B cell (primary cell): Measurements from ENCODE around the gene PPP1R12C. TPM values are rescaled to one million over a fixed set of nuclear protein-coding genes. Genes with fewer than 3 reads are reported as not detected.

ENCODE experiments used
- ATAC-seq: fragments of 200-7000 bp; cut with Tn5 transposase; one replicate; pipeline ENCODE4 v1.10.0; 2021; ENCODE audit warnings: low read depth, mild to moderate bottlenecking, moderate number of reproducible peaks, moderate library complexity
- CTCF ChIA-PET: fragments of 350-600 bp; sonication (Branson Sonifier 250); formaldehyde crosslinking; loops from one replicate; lab custom pipeline; 2021; ENCODE audit warnings: antibody characterized with exemption, inconsistent platforms; lab: Charles Lee
- POLR2A ChIA-PET: fragments of 350-600 bp; sonication (Branson Sonifier 250); formaldehyde crosslinking; loops from one replicate; lab custom pipeline; 2021; ENCODE audit warnings: antibody characterized with exemption; lab: Charles Lee
- DNase-seq: peaks from one replicate; pipeline ENCODE4 v3.0.0; 2013
- H2AFZ ChIP-seq: 2 replicates; pipeline ENCODE4 v1.6.1; 2012; ENCODE audit warnings: mild to moderate bottlenecking, low read depth, low read length; ENCODE audit not compliant: insufficient read depth, poor library complexity, severe bottlenecking
- H3K27ac ChIP-seq, 2 donors: 1 replicate in 1 of 2; 2 replicates in 1 of 2; pipeline ENCODE4 v1.5.1; 2012 to 2013; ENCODE audit warnings: low read length in 2 of 2, mild to moderate bottlenecking in 2 of 2, moderate library complexity in 1 of 2
- H3K27me3 ChIP-seq, 4 experiments: fragments of 200-600 bp in 1 of 4; sonication (generic) in 1 of 4; replicated peaks in 1 of 4; 1 replicate in 2 of 4; 2 replicates in 2 of 4; pipeline versions ENCODE4 v1.6.1 to v1.7.0; 2013 to 2016; ENCODE audit warnings: low read length in 3 of 4, mild to moderate bottlenecking in 2 of 4, mixed read lengths in 1 of 4, moderate library complexity in 1 of 4; ENCODE audit not compliant: insufficient read depth in 4 of 4, control insufficient read depth in 3 of 4; ENCODE audit errors: control extremely low read depth in 1 of 4
- H3K36me3 ChIP-seq, 2 experiments: replicated peaks in 1 of 2; 1 replicate in 1 of 2; 2 replicates in 1 of 2; pipeline versions ENCODE4 v1.6.1 to v1.7.1; 2013; ENCODE audit warnings: low read length in 1 of 2; ENCODE audit not compliant: insufficient read depth in 2 of 2, control insufficient read depth in 1 of 2; ENCODE audit errors: control extremely low read depth in 1 of 2, extremely low read depth in 1 of 2
- H3K4me1 ChIP-seq, 2 donors: fragments of 200-600 bp in 1 of 2; sonication (generic) in 1 of 2; 1 replicate in 1 of 2; 2 replicates in 1 of 2; pipeline versions ENCODE4 v1.5.1 to v1.6.1; 2013 to 2017; ENCODE audit warnings: low read length in 2 of 2; ENCODE audit not compliant: control insufficient read depth in 2 of 2, insufficient read depth in 2 of 2
- H3K4me2 ChIP-seq: replicated peaks from 2 replicates; pipeline ENCODE3; 2012; ENCODE audit warnings: mild to moderate bottlenecking, low read depth, low read length; ENCODE audit not compliant: poor library complexity, severe bottlenecking
- H3K4me3 ChIP-seq, 5 experiments: fragments of 200-600 bp in 1 of 5; sonication (generic) in 1 of 5; 1 replicate in 3 of 5; 2 replicates in 2 of 5; pipeline versions ENCODE4 v1.5.1 to v1.7.0; 2011 to 2016; ENCODE audit warnings: low read length in 4 of 5, mild to moderate bottlenecking in 4 of 5, low read depth in 2 of 5, control low read depth in 1 of 5, moderate library complexity in 1 of 5; ENCODE audit not compliant: insufficient read depth in 1 of 5; ENCODE audit errors: control extremely low read depth in 1 of 5, extremely low read depth in 1 of 5
- H3K79me2 ChIP-seq: fragments of 200-600 bp; sonication (generic); one replicate; pipeline ENCODE4 v1.6.0; 2016; ENCODE audit warnings: low read length; ENCODE audit not compliant: control insufficient read depth, insufficient read depth
- H3K9ac ChIP-seq: fragments of 200-600 bp; sonication (generic); 2 replicates; pipeline ENCODE4 v1.6.1; 2017; ENCODE audit warnings: mild to moderate bottlenecking, low read length, moderate library complexity
- H3K9me3 ChIP-seq, 3 donors: one replicate each; pipeline versions ENCODE4 v1.6.1 to v1.7.1; 2013; ENCODE audit warnings: low read length in 2 of 3; ENCODE audit not compliant: control insufficient read depth in 2 of 3, insufficient read depth in 1 of 3; ENCODE audit errors: control extremely low read depth in 1 of 3
- H4K20me1 ChIP-seq: 2 replicates; pipeline ENCODE4 v1.6.0; 2012; ENCODE audit warnings: mild to moderate bottlenecking, low read length; ENCODE audit not compliant: insufficient read depth, control insufficient read depth, poor library complexity, severe bottlenecking
- H3K27ac Mint-ChIP-seq: one replicate; pipeline ENCODE4 v1.8.0; 2021; ENCODE audit warnings: mixed read lengths
- H3K27me3 Mint-ChIP-seq: one replicate; pipeline ENCODE4 v1.8.0; 2021; ENCODE audit warnings: mixed read lengths
- H3K4me1 Mint-ChIP-seq: one replicate; pipeline ENCODE4 v1.8.0; 2021; ENCODE audit warnings: mixed read lengths
- H3K4me3 Mint-ChIP-seq: one replicate; pipeline ENCODE4 v1.8.0; 2021; ENCODE audit warnings: mixed read lengths
- H3K9me3 Mint-ChIP-seq: one replicate; pipeline ENCODE4 v1.8.0; 2022; ENCODE audit warnings: mixed read lengths; ENCODE audit not compliant: insufficient read depth
- EZH2 ChIP-seq: IDR thresholded peaks from 2 replicates; pipeline ENCODE4 v1.6.1; 2012; ENCODE audit warnings: borderline replicate concordance, low read depth, mild to moderate bottlenecking, moderate library complexity, low read length; ENCODE audit not compliant: insufficient read depth, poor library complexity, severe bottlenecking
- WGBS: methylation state at CpG from one replicate; pipeline ENCODE4 v1.1.5; 2013; ENCODE audit warnings: missing lambda C conversion rate; ENCODE audit not compliant: insufficient coverage; 5-methylcytosine and 5-hydroxymethylcytosine counted together
- intact Hi-C: fragments of 100-400 bp; cut with micrococcal nuclease; formaldehyde crosslinking; loops from one replicate; pipeline ENCODE4 v1.10.0; 2022
- polyA plus RNA-seq: library from polyadenylated mRNA; depleted of rRNA; stranded (reverse); fragments of >200 nt; gene quantifications from 2 replicates; pipeline ENCODE4 v1.2.3, GENCODE V29; 2012
- total RNA-seq, 2 donors: library from RNA; stranded (reverse); fragments of 120-200 nt in 1 of 2; gene quantifications; 1 replicate in 1 of 2; 2 replicates in 1 of 2; pipeline versions ENCODE4 v1.2.3 to v1.2.4, GENCODE V29; 2013 to 2022
- TF ChIP-seq, protein P1 (sequence below): fragments of 200-600 bp; IDR thresholded peaks from one replicate; pipeline ENCODE4 v1.8.0; 2022; ENCODE audit warnings: antibody characterized with exemption, mild to moderate bottlenecking

PPP1R12C gene
- total and polyA plus RNA-seq, 2 donors (not counting 1 experiment from before 2014, with no cell fraction given) = 145 to 179 TPM

GRCh38 chr19:55070466-55071128 lies 46.8 kb downstream of the PPP1R12C start:
- Mint-ChIP-seq H3K27ac (no peak overlapping the region), H3K4me3 (no peak overlapping the region), H3K27me3 (peaks cover 59% of the 10 kb centered on the region), H3K4me1 (peaks cover 9% of the 10 kb centered on the region), H3K9me3 (no peaks in the 10 kb centered on the region)
- CTCF ChIA-PET = interaction anchor here (1.0 kb wide), 1 partner anchor 15 kb away, joined by 3 read pairs; no protein-coding TSS in a partner anchor
- ATAC-seq (no peak), DNase-seq (no peak)
- no peak overlapping the region for H3K27ac ChIP-seq
- no peaks in the 10 kb centered on the region for H4K20me1 ChIP-seq
- H3K27me3 ChIP-seq = peaks cover 0 to 66% (median 26%) of the 10 kb centered on the region in 4 experiments
- H3K9ac ChIP-seq = no peak overlapping the region
- 96% methylated on average over 6 of the region's 10 CpGs for WGBS
- TF ChIP-seq, protein P1, sequence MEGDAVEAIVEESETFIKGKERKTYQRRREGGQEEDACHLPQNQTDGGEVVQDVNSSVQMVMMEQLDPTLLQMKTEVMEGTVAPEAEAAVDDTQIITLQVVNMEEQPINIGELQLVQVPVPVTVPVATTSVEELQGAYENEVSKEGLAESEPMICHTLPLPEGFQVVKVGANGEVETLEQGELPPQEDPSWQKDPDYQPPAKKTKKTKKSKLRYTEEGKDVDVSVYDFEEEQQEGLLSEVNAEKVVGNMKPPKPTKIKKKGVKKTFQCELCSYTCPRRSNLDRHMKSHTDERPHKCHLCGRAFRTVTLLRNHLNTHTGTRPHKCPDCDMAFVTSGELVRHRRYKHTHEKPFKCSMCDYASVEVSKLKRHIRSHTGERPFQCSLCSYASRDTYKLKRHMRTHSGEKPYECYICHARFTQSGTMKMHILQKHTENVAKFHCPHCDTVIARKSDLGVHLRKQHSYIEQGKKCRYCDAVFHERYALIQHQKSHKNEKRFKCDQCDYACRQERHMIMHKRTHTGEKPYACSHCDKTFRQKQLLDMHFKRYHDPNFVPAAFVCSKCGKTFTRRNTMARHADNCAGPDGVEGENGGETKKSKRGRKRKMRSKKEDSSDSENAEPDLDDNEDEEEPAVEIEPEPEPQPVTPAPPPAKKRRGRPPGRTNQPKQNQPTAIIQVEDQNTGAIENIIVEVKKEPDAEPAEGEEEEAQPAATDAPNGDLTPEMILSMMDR = no peak
- no peak for TF ChIP-seq EZH2
- no peak overlapping the region for H3K4me2 ChIP-seq
- H2AFZ ChIP-seq = no peak overlapping the region
- H3K4me3 ChIP-seq = no peak overlapping the region
- H3K79me2 ChIP-seq = no peaks in the 10 kb centered on the region
- intact Hi-C loops = no loop called here
- peaks cover 0 to 34% (median 2%) of the 10 kb centered on the region in 3 donors for H3K9me3 ChIP-seq
- H3K4me1 ChIP-seq = peaks cover 10% of the 10 kb centered on the region in 2 donors
- no peaks in the 10 kb centered on the region for H3K36me3 ChIP-seq
- POLR2A ChIA-PET = no interaction called here

DNA sequence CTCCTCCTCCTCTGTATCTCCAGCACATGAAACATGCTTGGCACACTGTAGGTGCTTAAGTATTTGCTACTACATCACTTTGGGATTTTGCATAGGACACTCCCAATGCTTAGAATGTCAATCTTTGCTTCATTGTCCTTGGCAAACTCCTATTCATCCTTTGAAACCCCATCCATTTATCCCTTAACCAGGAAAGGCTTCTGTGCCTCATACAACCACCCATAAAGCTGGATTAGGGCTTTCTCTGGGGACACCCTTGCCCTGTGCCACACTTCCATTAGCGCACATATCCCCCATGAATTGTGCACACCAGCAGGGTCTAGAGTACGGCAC lies 47.6 kb downstream of the PPP1R12C start:
- intact Hi-C loops = no loop called here
- Histone ChIP-seq H3K4me2 (peak overlapping the region; percentile 61), H2AFZ (no peak overlapping the region)

More for the DNA sequence above, 47.6 kb downstream of the PPP1R12C start:
- H3K9me3 Mint-ChIP-seq = no peaks in the 10 kb centered on the region
- peaks cover 10% of the 10 kb centered on the region in 2 donors for H3K4me1 ChIP-seq
- no CpG with 5 or more reads among the region's 2 CpGs for WGBS
- ATAC-seq = no peak
- H3K9me3 ChIP-seq = peaks cover 0 to 34% (median 2%) of the 10 kb centered on the region in 3 donors
- H3K36me3 ChIP-seq = no peaks in the 10 kb centered on the region
- H3K27ac ChIP-seq = no peak overlapping the region
- peaks cover 9% of the 10 kb centered on the region for H3K4me1 Mint-ChIP-seq
- peak overlapping the region; percentile 43 for H3K9ac ChIP-seq
- no peak for DNase-seq
- ChIA-PET POLR2A (no interaction called here), CTCF (interaction anchor here (1.0 kb wide), 1 partner anchor 16 kb away, joined by 3 read pairs; no protein-coding TSS in a partner anchor)
- H3K4me3 Mint-ChIP-seq = peak overlapping the region; percentile 47
- no peaks in the 10 kb centered on the region for H4K20me1 ChIP-seq
- peaks cover 55% of the 10 kb centered on the region for H3K27me3 Mint-ChIP-seq
- no peak for TF ChIP-seq EZH2
- TF ChIP-seq, protein P1 = no peak
- H3K27me3 ChIP-seq = peaks cover 0 to 61% (median 26%) of the 10 kb centered on the region in 4 experiments
- H3K4me3 ChIP-seq = peak overlapping the region in 1 of 5 experiments; percentile 44
- no peaks in the 10 kb centered on the region for H3K79me2 ChIP-seq
- no peak overlapping the region for H3K27ac Mint-ChIP-seq
